H1 (cell line): ENCODE results near the gene MTERF1. TPM values are rescaled to one million over a fixed set of nuclear protein-coding genes. Genes with fewer than 3 reads are reported as not detected.

Source experiments
- CTCF ChIA-PET: fragments of 300-600 bp; sonication (Branson Sonifier 250); formaldehyde crosslinking; loops from one replicate; lab custom pipeline; 2021; ENCODE audit not compliant: partially characterized antibody; lab: Charles Lee
- POLR2A ChIA-PET: fragments of 300-600 bp; sonication (Branson Sonifier 250); formaldehyde crosslinking; loops from one replicate; lab custom pipeline; 2021; ENCODE audit warnings: inconsistent platforms; ENCODE audit not compliant: partially characterized antibody; lab: Charles Lee
- DNase-seq, 2 experiments: peaks; one replicate each; pipeline versions ENCODE4 v3.0.0 to v3.0.0-alpha.2; 2010 to 2022; ENCODE audit warnings: low spot score in 2 of 2, low read depth in 1 of 2, mixed read lengths in 1 of 2
- FAIRE-seq: peaks from 2 replicates; lab custom pipeline; 2011; peaks lifted over from hg19 to GRCh38; lab: Jason Lieb, UNC
- H2AFZ ChIP-seq: 2 replicates; pipeline ENCODE4 v1.8.1; 2012; ENCODE audit warnings: low read length, inconsistent platforms
- H2AK5ac ChIP-seq: 2 replicates; pipeline ENCODE4 v1.6.1; 2013; ENCODE audit warnings: low read depth, low read length
- H2BK120ac ChIP-seq: replicated peaks from 2 replicates; pipeline ENCODE3; 2013; ENCODE audit warnings: low read depth, low read length, inconsistent platforms
- H2BK12ac ChIP-seq: 2 replicates; pipeline ENCODE4 v1.6.1; 2013; ENCODE audit warnings: low read depth, low read length
- H2BK15ac ChIP-seq: 2 replicates; pipeline ENCODE4 v1.6.1; 2013; ENCODE audit warnings: low read length
- H2BK20ac ChIP-seq: 2 replicates; pipeline ENCODE4 v1.6.1; 2013; ENCODE audit warnings: low read length
- H2BK5ac ChIP-seq: 2 replicates; pipeline ENCODE4 v1.6.1; 2013; ENCODE audit warnings: low read depth, low read length
- H3K14ac ChIP-seq: 2 replicates; pipeline ENCODE4 v1.6.1; 2013; ENCODE audit warnings: inconsistent platforms; ENCODE audit not compliant: insufficient read length
- H3K18ac ChIP-seq: 2 replicates; pipeline ENCODE4 v1.6.1; 2013; ENCODE audit warnings: low read length; ENCODE audit errors: extremely low read depth
- H3K23ac ChIP-seq: 2 replicates; pipeline ENCODE4 v1.6.1; 2013; ENCODE audit warnings: inconsistent platforms; ENCODE audit not compliant: insufficient read length
- H3K23me2 ChIP-seq: 2 replicates; pipeline ENCODE4 v1.6.1; 2013; ENCODE audit warnings: low read depth, low read length
- H3K27ac ChIP-seq: 2 replicates; pipeline ENCODE4 v1.6.1; 2011; ENCODE audit warnings: low read depth, low read length, inconsistent platforms
- H3K27me3 ChIP-seq, 4 experiments: replicated peaks in 1 of 4; 1 replicate in 1 of 4; 2 replicates in 3 of 4; pipeline versions ENCODE4 v1.6.1 to v1.8.1; 2011 to 2013; ENCODE audit warnings: low read length in 3 of 4, mild to moderate bottlenecking in 3 of 4, inconsistent platforms in 2 of 4, mixed read lengths in 2 of 4, moderate library complexity in 1 of 4; ENCODE audit not compliant: control insufficient read depth in 3 of 4, insufficient read depth in 3 of 4; ENCODE audit errors: extremely low read depth in 1 of 4
- H3K36me3 ChIP-seq, 4 experiments: 2 replicates each; pipeline versions ENCODE4 v1.6.1 to v1.8.1; 2011 to 2013; ENCODE audit warnings: mild to moderate bottlenecking in 4 of 4, low read length in 3 of 4, moderate library complexity in 2 of 4, control low read depth in 1 of 4, inconsistent platforms in 1 of 4; ENCODE audit not compliant: insufficient read depth in 4 of 4, control insufficient read depth in 2 of 4
- H3K4ac ChIP-seq: replicated peaks from 2 replicates; pipeline ENCODE3; 2013; ENCODE audit warnings: low read length, low read depth, mixed read lengths, inconsistent platforms; ENCODE audit not compliant: insufficient read length
- H3K4me1 ChIP-seq, 4 experiments: replicated peaks in 1 of 4; 1 replicate in 1 of 4; 2 replicates in 3 of 4; pipeline versions ENCODE4 v1.6.1 to v1.8.1; 2011 to 2013; ENCODE audit warnings: low read length in 3 of 4, inconsistent platforms in 2 of 4, mixed read lengths in 1 of 4; ENCODE audit not compliant: insufficient read depth in 4 of 4, control insufficient read depth in 3 of 4
- H3K4me2 ChIP-seq, 2 experiments: 2 replicates each; pipeline versions ENCODE4 v1.6.1 to v1.8.1; 2011 to 2013; ENCODE audit warnings: low read depth in 2 of 2, low read length in 2 of 2, control low read depth in 1 of 2, inconsistent platforms in 1 of 2, mild to moderate bottlenecking in 1 of 2; ENCODE audit not compliant: insufficient read depth in 1 of 2
- H3K4me3 ChIP-seq, 4 experiments: fragments of 200-600, 300-600 bp in 1 of 4; sonication (generic), shearing (Covaris generic), sonication (Bioruptor Twin) in 1 of 4; 2 replicates each; pipeline versions ENCODE4 v1.5.1 to v1.8.1; 2011 to 2016; ENCODE audit warnings: low read length in 4 of 4, low read depth in 3 of 4, control low read depth in 2 of 4, inconsistent platforms in 2 of 4, mild to moderate bottlenecking in 2 of 4, mixed read lengths in 1 of 4, moderate library complexity in 1 of 4; ENCODE audit not compliant: insufficient read depth in 2 of 4; ENCODE audit errors: extremely low read depth in 1 of 4
- H3K56ac ChIP-seq: replicated peaks from 2 replicates; pipeline ENCODE3; 2013; ENCODE audit warnings: low read depth, mild to moderate bottlenecking, mixed read lengths, low read length, inconsistent platforms; ENCODE audit not compliant: insufficient read length
- H3K79me1 ChIP-seq: 2 replicates; pipeline ENCODE4 v1.6.1; 2013; ENCODE audit warnings: low read depth, low read length, control low read depth
- H3K79me2 ChIP-seq, 2 experiments: 2 replicates each; pipeline versions ENCODE4 v1.6.1 to v1.8.1; 2012 to 2013; ENCODE audit warnings: low read length in 2 of 2, mild to moderate bottlenecking in 2 of 2, inconsistent platforms in 1 of 2; ENCODE audit not compliant: insufficient read depth in 2 of 2, control insufficient read depth in 1 of 2
- H3K9ac ChIP-seq, 4 experiments: replicated peaks in 1 of 4; 1 replicate in 1 of 4; 2 replicates in 3 of 4; pipeline versions ENCODE4 v1.6.1 to v1.8.1; 2011 to 2013; ENCODE audit warnings: low read depth in 3 of 4, low read length in 3 of 4, control low read depth in 2 of 4, mild to moderate bottlenecking in 2 of 4, moderate library complexity in 2 of 4, inconsistent platforms in 1 of 4; ENCODE audit errors: extremely low read depth in 1 of 4
- H3K9me3 ChIP-seq, 2 experiments: 2 replicates each; pipeline versions ENCODE4 v1.6.1 to v1.8.1; 2012 to 2013; ENCODE audit warnings: mild to moderate bottlenecking in 2 of 2, moderate library complexity in 2 of 2, control low read depth in 1 of 2, inconsistent platforms in 1 of 2, low read depth in 1 of 2, low read length in 1 of 2, mixed read lengths in 1 of 2; ENCODE audit not compliant: insufficient read depth in 2 of 2
- H4K20me1 ChIP-seq, 2 experiments: replicated peaks in 1 of 2; 2 replicates each; pipeline versions ENCODE3 to v1.8.1; 2011 to 2013; ENCODE audit warnings: inconsistent platforms in 2 of 2, low read length in 2 of 2, mild to moderate bottlenecking in 1 of 2; ENCODE audit not compliant: insufficient read depth in 2 of 2, control insufficient read depth in 1 of 2
- H4K5ac ChIP-seq: 2 replicates; pipeline ENCODE4 v1.6.1; 2013; ENCODE audit warnings: low read length, low read depth, mixed read lengths, inconsistent platforms; ENCODE audit not compliant: insufficient read length
- H4K8ac ChIP-seq: 2 replicates; pipeline ENCODE4 v1.8.0; 2013; ENCODE audit warnings: mild to moderate bottlenecking, moderate library complexity, low read length, inconsistent platforms; ENCODE audit not compliant: insufficient read depth; ENCODE audit errors: extremely low read depth
- H4K91ac ChIP-seq: replicated peaks from 2 replicates; pipeline ENCODE3; 2013; ENCODE audit warnings: low read length, mixed read lengths, inconsistent platforms; ENCODE audit not compliant: insufficient read length
- CBX5 ChIP-seq: fragments of 300-800, 300-1000 bp; sonication (generic); IDR thresholded peaks from 2 replicates; pipeline ENCODE4 v1.7.1; 2016; ENCODE audit warnings: antibody characterized with exemption, low read length, low read depth
- CREB1 ChIP-seq: IDR thresholded peaks from 2 replicates; pipeline ENCODE4 v1.6.1; 2012; ENCODE audit warnings: inconsistent platforms
- KDM1A ChIP-seq: fragments of 200-600, 300-600 bp; sonication (generic); IDR thresholded peaks from 2 replicates; pipeline ENCODE4 v1.7.1; 2016; ENCODE audit warnings: mild to moderate bottlenecking, low read length, borderline replicate concordance
- KDM5A ChIP-seq: fragments of 200-600 bp; IDR thresholded peaks from 2 replicates; pipeline ENCODE4 v1.7.1; 2012; ENCODE audit warnings: mild to moderate bottlenecking, low read length, inconsistent platforms, mixed read lengths
- SRF ChIP-seq: IDR thresholded peaks from 2 replicates; pipeline ENCODE4 v1.6.1; 2011; ENCODE audit warnings: mild to moderate bottlenecking, low read depth, low read length, moderate library complexity
- TAF1 ChIP-seq: IDR thresholded peaks from 2 replicates; pipeline ENCODE4 v1.6.1; 2011; ENCODE audit warnings: mild to moderate bottlenecking, low read depth, low read length
- TEAD4 ChIP-seq: IDR thresholded peaks from 2 replicates; pipeline ENCODE4 v1.6.1; 2012; ENCODE audit warnings: low read depth, low read length, inconsistent platforms, mixed read lengths
- WGBS, 2 experiments: shearing (Covaris generic) in 1 of 2; methylation state at CpG; one replicate each; pipeline versions ENCODE4 v1.1.6 to v1.1.7; 2013 to 2015; ENCODE audit warnings: low lambda C conversion rate in 2 of 2, mixed read lengths in 2 of 2, inconsistent platforms in 1 of 2, low coverage in 1 of 2, missing lambda C conversion rate in 1 of 2; ENCODE audit not compliant: insufficient replicate concordance in 2 of 2, insufficient coverage in 1 of 2, insufficient read length in 1 of 2; ENCODE audit errors: extremely low coverage in 1 of 2, missing lambda C conversion rate in 1 of 2; 5-methylcytosine and 5-hydroxymethylcytosine counted together
- polyA plus RNA-seq, 7 experiments: library from polyadenylated mRNA; depleted of rRNA in 3 of 7; stranded (reverse) in 5 of 7; unstranded in 2 of 7; fragments of >200 nt in 5 of 7; fragments of 200-250 nt in 2 of 7; gene quantifications; 1 replicate in 5 of 7; 2 replicates in 1 of 7; 4 replicates in 1 of 7; pipeline versions ENCODE4 v1.2.1 to v1.2.3, GENCODE V29; 2011 to 2013; ENCODE audit warnings: missing spikeins in 2 of 7, mixed read lengths in 2 of 7
- total RNA-seq: library from RNA; stranded (reverse); fragmentation: NEBNext Ultra II Directional; extraction: Animal tissue kit (Norgen Biotek cat#: 25700); gene quantifications from 2 replicates; pipeline ENCODE4 v1.2.1, GENCODE V29; 2021

MTERF1 gene
- total and polyA plus RNA-seq, 2 of the 8 experiments (the other 6 are each of a cell fraction or from before 2014, with no cell fraction given), result 4.5 to 12.6 TPM

DNA sequence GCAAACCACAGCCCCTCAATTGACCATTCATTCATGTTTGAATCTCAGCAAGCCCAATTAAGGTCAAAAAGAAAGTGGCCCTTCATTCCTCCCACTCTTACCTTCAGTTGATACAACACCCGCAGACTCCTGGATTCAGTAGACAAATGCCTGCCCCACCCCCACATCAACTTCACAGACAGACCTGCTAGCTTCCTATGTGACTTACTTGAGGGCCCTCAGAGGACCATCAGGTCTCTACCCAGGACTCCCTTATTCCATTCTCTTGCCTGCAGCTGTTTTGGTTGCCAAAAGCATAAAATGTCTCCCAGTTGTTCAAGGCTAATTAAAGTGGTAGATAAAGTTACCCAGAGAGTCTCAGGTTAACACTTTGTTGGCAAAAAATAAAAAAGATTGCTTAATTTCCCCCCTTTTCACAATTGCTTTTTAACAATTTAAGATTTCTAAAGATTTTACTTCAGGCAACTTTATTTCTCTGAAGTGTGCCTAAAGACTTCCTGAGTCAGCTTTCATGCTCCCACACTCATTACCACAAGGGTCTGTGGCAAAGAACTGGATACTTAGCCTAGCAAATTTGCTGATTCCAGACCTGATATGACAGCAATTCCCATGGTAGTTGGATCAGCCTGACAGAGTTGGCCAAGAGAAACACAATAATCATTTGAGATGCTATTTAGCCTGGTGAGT, 3.3 kb upstream of the MTERF1 start:
- WGBS, 2 experiments, result 91% methylated on average over 1 of the region's 1 CpG; no CpG with 5 or more reads in 1 of the 2 experiments
- no peak for FAIRE-seq
- CTCF ChIA-PET, result interaction anchor here (0.7 kb wide), 1 partner anchor 70 kb away, joined by 3 read pairs; no protein-coding TSS in a partner anchor
- no peak for TF ChIP-seq SRF
- TF ChIP-seq TEAD4, result no peak
- no peak for TF ChIP-seq CREB1
- TF ChIP-seq CBX5, result no peak
- TF ChIP-seq KDM5A, result no peak
- no peak for TF ChIP-seq KDM1A
- TF ChIP-seq TAF1, result no peak

More for the DNA sequence above, 3.3 kb upstream of the MTERF1 start:
- Histone ChIP-seq H3K79me2 (peaks cover 0 to 15% of the 10 kb centered on the region in 2 experiments; a peak in 3 of 4 replicates), H3K9ac (no peak overlapping the region), H2BK12ac (no peak overlapping the region), H3K23ac (no peak overlapping the region), H2AFZ (no peak overlapping the region), H3K9me3 (peaks cover 4 to 27% of the 10 kb centered on the region in 2 experiments; a peak in 3 of 4 replicates), H3K4ac (no peak overlapping the region), H3K27me3 (no peaks in the 10 kb centered on the region; a peak in 1 of 7 replicates), H3K27ac (no peak overlapping the region), H4K91ac (no peak overlapping the region), H3K14ac (no peak overlapping the region), H2BK15ac (no peak overlapping the region), H3K56ac (no peak overlapping the region), H3K79me1 (0 out of 2 replicates have a peak, but pooled peaks cover 2% of the 10 kb centered on the region), H2BK120ac (no peak overlapping the region), H3K4me3 (no peak overlapping the region), H3K4me1 (peaks cover 0 to 2% (median 0%) of the 10 kb centered on the region in 4 experiments; a peak in 1 of 7 replicates), H3K36me3 (no peaks in the 10 kb centered on the region; a peak in 1 of 8 replicates), H2BK5ac (no peak overlapping the region), H4K20me1 (no peaks in the 10 kb centered on the region), H2BK20ac (no peak overlapping the region), H3K23me2 (peaks cover 7% of the 10 kb centered on the region), H4K5ac (no peak overlapping the region), H3K18ac (no peak overlapping the region), H2AK5ac (no peak overlapping the region), H3K4me2 (no peak overlapping the region), H4K8ac (no peak overlapping the region)
- DNase-seq, result no peak
- POLR2A ChIA-PET, result no interaction called here
